ENCODE data around the gene GBF1.

GBF1 gene

GRCh38 chr10:102280397-102281101, 35.2 kb downstream of the GBF1 start:
- ATAC-seq, result no peak
- Mint-ChIP-seq H3K27ac (peak overlapping the region; percentile 61), H3K4me3 (no peak overlapping the region), H3K27me3 (no peaks in the 10 kb centered on the region), H3K9me3 (no peaks in the 10 kb centered on the region), H3K36me3 (peaks cover 9% of the 10 kb centered on the region), H3K4me1 (peaks cover 49% of the 10 kb centered on the region)

- Mint-ChIP-seq H3K27me3 (no peaks in the 10 kb centered on the region), H3K4me1 (peaks cover 53% of the 10 kb centered on the region), H3K27ac (peak overlapping the region; percentile 61), H3K36me3 (peaks cover 15% of the 10 kb centered on the region), H3K9me3 (no peaks in the 10 kb centered on the region), H3K4me3 (no peak overlapping the region)
- no peak for ATAC-seq
Observed at GRCh38 chr10:102281102-102281487, 35.8 kb downstream of the GBF1 start.

- no peaks in the 10 kb centered on the region for H3K27me3 Mint-ChIP-seq
- peaks cover 31% of the 10 kb centered on the region for H3K36me3 Mint-ChIP-seq
- no peak overlapping the region for H3K4me3 Mint-ChIP-seq
- peak overlapping the region; percentile 5 for H3K27ac Mint-ChIP-seq
- H3K9me3 Mint-ChIP-seq, result no peaks in the 10 kb centered on the region
- peaks cover 53% of the 10 kb centered on the region for H3K4me1 Mint-ChIP-seq
- ATAC-seq, result peak; percentile 27
Observed at GRCh38 chr10:102283488-102283887, 38.2 kb downstream of the GBF1 start.

- no peaks in the 10 kb centered on the region for H3K9me3 Mint-ChIP-seq
- no peak overlapping the region for H3K4me3 Mint-ChIP-seq
- H3K27me3 Mint-ChIP-seq, result no peaks in the 10 kb centered on the region
- H3K4me1 Mint-ChIP-seq, result peaks cover 53% of the 10 kb centered on the region
- peaks cover 31% of the 10 kb centered on the region for H3K36me3 Mint-ChIP-seq
- no peak for ATAC-seq
- H3K27ac Mint-ChIP-seq, result peak overlapping the region; percentile 5
Observed at GRCh38 chr10:102283890-102284289, 38.6 kb downstream of the GBF1 start.

GRCh38 chr10:102284531-102284930, 39.2 kb downstream of the GBF1 start:
- Mint-ChIP-seq H3K4me3 (no peak overlapping the region), H3K36me3 (peaks cover 37% of the 10 kb centered on the region), H3K27me3 (no peaks in the 10 kb centered on the region), H3K9me3 (no peaks in the 10 kb centered on the region), H3K27ac (no peak overlapping the region), H3K4me1 (peaks cover 51% of the 10 kb centered on the region)
- ATAC-seq, result no peak

- peaks cover 37% of the 10 kb centered on the region for H3K36me3 Mint-ChIP-seq
Observed at GRCh38 chr10:102285133-102285532, 39.8 kb downstream of the GBF1 start.

GRCh38 chr10:102286216-102286615, 40.9 kb downstream of the GBF1 start:
- Mint-ChIP-seq H3K9me3 (no peaks in the 10 kb centered on the region), H3K27ac (no peak overlapping the region), H3K4me1 (peaks cover 40% of the 10 kb centered on the region), H3K36me3 (peaks cover 38% of the 10 kb centered on the region), H3K4me3 (no peak overlapping the region), H3K27me3 (no peaks in the 10 kb centered on the region)
- no peak for ATAC-seq

More at GRCh38 chr10:102285133-102285532, 39.8 kb downstream of the GBF1 start:
- ATAC-seq, result no peak
- Mint-ChIP-seq H3K9me3 (no peaks in the 10 kb centered on the region), H3K27me3 (no peaks in the 10 kb centered on the region), H3K27ac (peak overlapping the region; percentile 22), H3K4me3 (no peak overlapping the region), H3K4me1 (peaks cover 45% of the 10 kb centered on the region)

GRCh38 chr10:102287538-102287937, 42.2 kb downstream of the GBF1 start:
- H3K4me1 Mint-ChIP-seq, result peaks cover 41% of the 10 kb centered on the region
- no peaks in the 10 kb centered on the region for H3K27me3 Mint-ChIP-seq
- ATAC-seq, result no peak
- H3K4me3 Mint-ChIP-seq, result no peak overlapping the region
- peaks cover 39% of the 10 kb centered on the region for H3K36me3 Mint-ChIP-seq
- H3K27ac Mint-ChIP-seq, result no peak overlapping the region
- H3K9me3 Mint-ChIP-seq, result no peaks in the 10 kb centered on the region

- peaks cover 36% of the 10 kb centered on the region for H3K36me3 Mint-ChIP-seq
- ATAC-seq, result no peak
- no peaks in the 10 kb centered on the region for H3K27me3 Mint-ChIP-seq
- H3K9me3 Mint-ChIP-seq, result no peaks in the 10 kb centered on the region
- H3K27ac Mint-ChIP-seq, result no peak overlapping the region
- no peak overlapping the region for H3K4me3 Mint-ChIP-seq
- H3K4me1 Mint-ChIP-seq, result peaks cover 36% of the 10 kb centered on the region
Observed at GRCh38 chr10:102287991-102288390, 42.7 kb downstream of the GBF1 start.

GRCh38 chr10:102289356-102289755, 44.0 kb downstream of the GBF1 start:
- no peak overlapping the region for H3K4me3 Mint-ChIP-seq
- no peaks in the 10 kb centered on the region for H3K9me3 Mint-ChIP-seq
- no peak overlapping the region for H3K27ac Mint-ChIP-seq
- H3K27me3 Mint-ChIP-seq, result no peaks in the 10 kb centered on the region
- H3K4me1 Mint-ChIP-seq, result peaks cover 24% of the 10 kb centered on the region
- ATAC-seq, result no peak
- peaks cover 36% of the 10 kb centered on the region for H3K36me3 Mint-ChIP-seq

- H3K4me1 Mint-ChIP-seq, result peaks cover 19% of the 10 kb centered on the region
- H3K9me3 Mint-ChIP-seq, result no peaks in the 10 kb centered on the region
- H3K27me3 Mint-ChIP-seq, result no peaks in the 10 kb centered on the region
- no peak overlapping the region for H3K27ac Mint-ChIP-seq
- no peak overlapping the region for H3K4me3 Mint-ChIP-seq
- ATAC-seq, result no peak
- H3K36me3 Mint-ChIP-seq, result peaks cover 36% of the 10 kb centered on the region
Observed at GRCh38 chr10:102289840-102290239, 44.5 kb downstream of the GBF1 start.

GRCh38 chr10:102291221-102291905, 46.0 kb downstream of the GBF1 start:
- H3K4me3 Mint-ChIP-seq, result no peak overlapping the region
- peaks cover 23% of the 10 kb centered on the region for H3K36me3 Mint-ChIP-seq
- no peak overlapping the region for H3K27ac Mint-ChIP-seq
- no peaks in the 10 kb centered on the region for H3K9me3 Mint-ChIP-seq
- no peak for ATAC-seq
- H3K4me1 Mint-ChIP-seq, result peaks cover 8% of the 10 kb centered on the region
- no peaks in the 10 kb centered on the region for H3K27me3 Mint-ChIP-seq

GRCh38 chr10:102297101-102297500, 51.8 kb downstream of the GBF1 start:
- H3K4me1 Mint-ChIP-seq, result peaks cover 15% of the 10 kb centered on the region
- H3K9me3 Mint-ChIP-seq, result no peaks in the 10 kb centered on the region
- H3K4me3 Mint-ChIP-seq, result no peak overlapping the region
- H3K27ac Mint-ChIP-seq, result no peak overlapping the region
- H3K27me3 Mint-ChIP-seq, result no peaks in the 10 kb centered on the region
- no peak for ATAC-seq
- peaks cover 10% of the 10 kb centered on the region for H3K36me3 Mint-ChIP-seq

- Mint-ChIP-seq H3K4me1 (peaks cover 15% of the 10 kb centered on the region), H3K4me3 (no peak overlapping the region), H3K27ac (no peak overlapping the region), H3K27me3 (no peaks in the 10 kb centered on the region), H3K36me3 (peaks cover 12% of the 10 kb centered on the region), H3K9me3 (no peaks in the 10 kb centered on the region)
- ATAC-seq, result no peak
Observed at GRCh38 chr10:102298899-102299298, 53.6 kb downstream of the GBF1 start.

- Mint-ChIP-seq H3K9me3 (no peaks in the 10 kb centered on the region), H3K36me3 (peaks cover 12% of the 10 kb centered on the region), H3K27me3 (no peaks in the 10 kb centered on the region), H3K4me3 (no peak overlapping the region), H3K27ac (peak overlapping the region; percentile 70), H3K4me1 (peaks cover 15% of the 10 kb centered on the region)
- no peak for ATAC-seq
Observed at GRCh38 chr10:102299873-102300272, 54.5 kb downstream of the GBF1 start.

- H3K4me1 Mint-ChIP-seq, result peaks cover 15% of the 10 kb centered on the region
- H3K9me3 Mint-ChIP-seq, result no peaks in the 10 kb centered on the region
- peak overlapping the region; percentile 70 for H3K27ac Mint-ChIP-seq
- peak; percentile 34 for ATAC-seq
- no peak overlapping the region for H3K4me3 Mint-ChIP-seq
- peaks cover 12% of the 10 kb centered on the region for H3K36me3 Mint-ChIP-seq
- H3K27me3 Mint-ChIP-seq, result no peaks in the 10 kb centered on the region
Observed at GRCh38 chr10:102300278-102300843, 55.0 kb downstream of the GBF1 start.

Data from stimulated activated memory B cell treated with anti-CD40 and anti-IgM and Interleukin-4, amounts not matched to agents 10 μg/mL and 1 μg/mL and 100 μg/mL, for 72 hours (primary cell).